ENCODE data around the gene ATG2B.

Gene ATG2B

GRCh38 chr14:96299441-96299840 is 63.7 kb downstream of the ATG2B start:
- ChIA-PET CTCF (interaction anchor here (1.4 kb wide), 1 partner anchor 124 kb away, joined by 5 read pairs; no protein-coding TSS in a partner anchor), POLR2A (no interaction called here)
- no peaks in the 10 kb centered on the region for H3K4me1 ChIP-seq (ENCODE audit: control insufficient read depth, insufficient read depth, low read length)
- no peak for TF ChIP-seq ZNF830 (tag by site-specific recombination; IDR thresholded peaks at IDR 0.05; ENCODE audit: low read depth)
- TF ChIP-seq WT1 (tag by site-specific recombination; IDR thresholded peaks at IDR 0.05): no peak
- TF ChIP-seq KLF10 (tag by site-specific recombination; IDR thresholded peaks at IDR 0.05): no peak
- no peak for TF ChIP-seq ZNF629 (tag by site-specific recombination; IDR thresholded peaks at IDR 0.05)
- no peak for TF ChIP-seq ZNF514 (tag by site-specific recombination; IDR thresholded peaks at IDR 0.05)
- no peak for TF ChIP-seq SETDB1 (IDR thresholded peaks at IDR 0.05; ENCODE audit: insufficient read length, low read length)
- no peak for TF ChIP-seq REST (tag by site-specific recombination; IDR thresholded peaks at IDR 0.05)
- TF ChIP-seq ZNF488 (tag by site-specific recombination; IDR thresholded peaks at IDR 0.05): no peak
- TF ChIP-seq ZNF148 (tag by site-specific recombination; IDR thresholded peaks at IDR 0.05; ENCODE audit: borderline replicate concordance): no peak
- TF ChIP-seq INSM2 (tag by site-specific recombination; IDR thresholded peaks at IDR 0.05): no peak
- TF ChIP-seq ZNF311 (tag by site-specific recombination; IDR thresholded peaks at IDR 0.05; ENCODE audit: borderline replicate concordance): no peak
- TF ChIP-seq KLF1 (tag by site-specific recombination; IDR thresholded peaks at IDR 0.05): no peak
- TF ChIP-seq GLI2 (tag by site-specific recombination; IDR thresholded peaks at IDR 0.05; ENCODE audit: borderline replicate concordance, low read depth): no peak
- TF ChIP-seq ZNF777 (tag by site-specific recombination; IDR thresholded peaks at IDR 0.05; ENCODE audit: borderline replicate concordance): no peak
- TF ChIP-seq ZNF398 (tag by site-specific recombination; IDR thresholded peaks at IDR 0.05): no peak
- TF ChIP-seq ZBTB17 (tag by site-specific recombination; IDR thresholded peaks at IDR 0.05): no peak
- TF ChIP-seq OVOL3 (tag by site-specific recombination; IDR thresholded peaks at IDR 0.05): no peak
- no peak for TF ChIP-seq ZNF394 (tag by site-specific recombination; IDR thresholded peaks at IDR 0.05; ENCODE audit: borderline replicate concordance)
- TF ChIP-seq ZNF843 (tag by site-specific recombination; IDR thresholded peaks at IDR 0.05): no peak
- no peak for TF ChIP-seq ZBTB26 (tag by site-specific recombination; optimal IDR thresholded peaks at IDR 0.05)
- no peak overlapping the region for H3K4me3 ChIP-seq (ENCODE audit: low read depth, low read length)
- no peak overlapping the region for H3K27ac ChIP-seq (ENCODE audit: extremely low read depth, low read depth, low read length)
- H3K9me3 ChIP-seq (ENCODE audit: control insufficient read depth, insufficient read depth, low read depth, low read length): no peaks in the 10 kb centered on the region
- H3K36me3 ChIP-seq (ENCODE audit: control insufficient read depth in 2 of 2, insufficient read depth in 1 of 2, low read length in 2 of 2): peaks cover 8 to 54% of the 10 kb centered on the region in 2 experiments

All from HEK293 (cell line).